ENCODE results near the gene TFF2.

Gene TFF2

DNA sequence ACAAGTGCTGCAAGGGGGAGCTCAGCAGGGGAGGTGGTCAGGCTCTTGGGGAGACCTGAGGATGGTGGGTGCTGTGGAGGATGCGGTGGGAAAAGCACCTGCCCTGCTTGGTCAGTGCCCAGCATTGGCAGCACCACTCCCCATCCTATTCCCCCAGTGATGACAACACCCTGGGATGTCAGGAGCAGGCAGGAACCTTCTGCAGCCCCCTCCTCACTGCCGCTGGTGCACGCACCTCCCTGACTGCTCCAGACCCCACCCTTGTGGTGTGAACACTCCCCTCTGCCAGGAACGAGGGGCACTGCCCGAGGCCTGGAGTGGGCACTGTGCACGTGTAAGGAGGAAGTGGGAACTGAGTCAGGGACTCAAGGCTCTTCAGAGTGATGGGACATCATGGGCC, 32.5 kb upstream of the TFF2 start:
- DNase-seq: no peak

GRCh38 chr21:42382915-42383314, 32.1 kb upstream of the TFF2 start:
- DNase-seq: no peak

- DNase-seq: peak; percentile 80
Observed at GRCh38 chr21:42381347-42381984, 30.7 kb upstream of the TFF2 start.

DNA sequence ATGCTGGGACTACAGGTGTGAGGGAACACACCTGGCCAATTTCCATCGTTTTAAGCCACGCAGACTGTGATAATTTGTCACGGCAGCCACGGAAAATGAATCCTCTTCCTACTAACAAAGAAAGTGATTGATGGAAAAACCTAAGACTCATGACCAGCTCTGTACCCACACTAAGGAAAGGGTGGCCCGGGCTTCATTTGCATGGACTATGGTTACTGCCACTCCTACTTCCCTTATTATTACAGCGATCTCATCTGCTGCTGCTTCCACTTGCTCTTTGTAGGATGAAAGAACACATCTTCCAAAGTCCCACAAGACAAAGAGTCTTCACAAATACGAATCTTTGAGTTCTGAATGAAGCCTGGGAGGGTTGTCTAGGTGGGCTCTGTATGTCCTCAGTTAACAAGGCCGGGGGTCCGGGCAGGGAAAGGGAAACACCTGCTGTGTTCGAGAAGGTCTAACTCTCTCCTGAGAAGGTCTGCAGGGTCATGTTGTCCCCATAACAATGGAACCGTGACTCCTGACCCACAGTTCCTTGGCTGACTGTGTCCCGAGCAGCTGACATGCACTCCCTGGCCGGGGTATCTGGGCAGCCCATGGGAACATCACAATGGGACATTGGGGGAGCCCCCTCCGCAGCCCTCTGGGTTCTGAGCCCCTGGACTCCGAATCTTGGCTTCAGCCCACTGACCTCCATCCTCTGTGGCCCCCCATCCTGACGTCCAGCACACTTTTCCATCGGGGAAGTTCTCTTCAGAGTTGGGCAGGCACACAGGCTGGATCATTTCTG, 28.8 kb upstream of the TFF2 start:
- DNase-seq: no peak

- DNase-seq: no peak
Observed at GRCh38 chr21:42378418-42378817, 27.6 kb upstream of the TFF2 start.

DNA sequence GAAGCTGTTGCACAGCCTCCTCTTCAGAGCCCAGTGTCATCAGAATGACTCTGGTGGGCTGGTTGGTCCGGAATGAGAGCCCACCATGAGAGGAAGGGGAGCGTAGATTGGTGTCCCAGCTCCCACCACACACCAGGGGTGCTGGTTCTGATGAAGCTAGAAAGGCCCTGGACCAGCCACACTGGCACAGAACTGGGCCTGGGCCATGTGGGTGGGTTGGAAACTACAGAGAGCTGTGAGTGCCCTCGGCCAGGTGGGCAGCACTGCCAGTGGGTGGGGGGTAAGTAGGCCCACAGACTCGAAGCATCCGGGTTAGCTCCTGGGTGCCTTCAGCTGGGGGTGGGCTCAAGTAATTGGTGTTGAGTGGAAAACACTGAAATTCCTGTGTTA, 27.2 kb upstream of the TFF2 start:
- DNase-seq: no peak

- DNase-seq: no peak
Observed at GRCh38 chr21:42377211-42377950, 26.6 kb upstream of the TFF2 start.

- DNase-seq: no peak
Observed at GRCh38 chr21:42376338-42376982, 25.7 kb upstream of the TFF2 start.

- no peak for DNase-seq
Observed at GRCh38 chr21:42375966-42376337, 25.2 kb upstream of the TFF2 start.

DNA sequence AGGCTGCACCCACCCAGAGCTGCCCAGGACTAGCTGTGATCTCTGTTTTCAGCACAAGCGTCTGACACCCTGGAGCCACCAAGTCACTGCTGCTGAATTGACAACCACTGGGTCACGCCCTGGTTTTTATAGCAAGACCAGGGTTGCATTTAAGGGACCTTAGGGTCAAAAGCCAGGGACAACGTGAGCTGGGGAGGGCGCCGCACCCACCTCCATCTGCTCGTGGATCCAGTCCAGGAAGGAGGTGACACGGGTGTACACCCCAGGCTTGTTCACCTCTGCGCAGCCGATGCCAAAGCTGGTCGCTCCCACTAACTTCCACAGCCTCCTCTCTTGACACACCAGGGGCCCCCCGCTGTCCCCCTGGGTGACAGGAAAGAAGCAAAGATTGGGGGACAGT, 24.7 kb upstream of the TFF2 start:
- DNase-seq: no peak

- DNase-seq: no peak
Observed at GRCh38 chr21:42374864-42375499, 24.2 kb upstream of the TFF2 start.

DNA sequence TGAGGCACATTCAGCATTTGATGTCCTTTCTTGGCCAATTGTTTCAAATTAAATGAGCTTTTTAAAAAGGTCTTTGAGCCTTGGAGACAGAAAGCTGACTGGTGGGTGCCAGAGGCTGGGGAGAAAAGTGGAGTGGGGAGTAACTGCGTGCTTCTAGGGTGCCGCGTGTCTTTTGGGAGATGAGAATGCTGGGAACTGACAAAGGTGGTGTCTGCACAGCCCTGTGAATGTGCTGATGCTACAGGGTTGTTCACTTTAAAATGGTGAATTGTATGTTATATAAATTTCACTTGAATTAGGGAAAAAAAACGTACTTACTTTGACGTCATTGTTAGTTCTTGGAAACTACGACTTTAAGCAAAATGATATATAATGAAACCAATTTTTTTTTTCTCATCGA, 23.7 kb upstream of the TFF2 start:
- no peak for DNase-seq

GRCh38 chr21:42373908-42374455, 23.2 kb upstream of the TFF2 start:
- no peak for DNase-seq

DNA sequence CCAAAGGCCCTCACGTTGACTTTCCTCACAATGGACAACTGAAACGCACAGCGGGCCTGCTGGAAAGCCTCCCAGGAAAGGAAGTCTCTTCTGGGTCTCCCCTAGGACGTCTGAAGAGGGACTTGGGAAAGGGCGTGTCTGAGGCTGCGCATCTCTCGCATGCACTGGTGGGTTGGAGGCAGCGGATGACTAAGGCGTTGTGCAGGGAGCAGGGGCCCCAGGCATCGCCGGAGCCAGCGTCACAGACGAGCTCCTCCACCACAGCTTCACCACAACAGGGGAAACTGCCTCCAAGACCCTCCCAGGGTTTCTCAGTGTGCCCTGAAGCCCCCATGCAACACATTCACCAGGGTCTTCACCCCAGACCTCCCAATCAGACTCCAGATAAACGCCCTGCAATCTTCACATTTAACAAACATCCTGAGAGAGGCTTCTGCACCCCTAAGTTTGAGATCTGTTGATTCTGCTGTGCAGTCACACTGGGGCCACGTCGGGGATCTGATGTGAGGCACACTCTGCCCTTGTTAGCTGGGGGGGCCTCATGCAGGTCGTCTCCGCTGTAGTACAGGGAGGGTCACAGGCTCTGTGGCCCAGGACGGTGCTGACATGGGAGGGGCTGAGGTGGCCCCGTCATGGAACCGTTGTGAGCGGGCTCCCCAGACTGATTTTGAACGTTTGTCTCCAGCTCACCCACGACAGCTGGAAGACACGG, 22.6 kb upstream of the TFF2 start:
- DNase-seq: no peak

- DNase-seq: no peak
Observed at GRCh38 chr21:42370894-42371654, 20.3 kb upstream of the TFF2 start.

- DNase-seq: no peak
Observed at GRCh38 chr21:42369821-42370220, 19.0 kb upstream of the TFF2 start.

DNA sequence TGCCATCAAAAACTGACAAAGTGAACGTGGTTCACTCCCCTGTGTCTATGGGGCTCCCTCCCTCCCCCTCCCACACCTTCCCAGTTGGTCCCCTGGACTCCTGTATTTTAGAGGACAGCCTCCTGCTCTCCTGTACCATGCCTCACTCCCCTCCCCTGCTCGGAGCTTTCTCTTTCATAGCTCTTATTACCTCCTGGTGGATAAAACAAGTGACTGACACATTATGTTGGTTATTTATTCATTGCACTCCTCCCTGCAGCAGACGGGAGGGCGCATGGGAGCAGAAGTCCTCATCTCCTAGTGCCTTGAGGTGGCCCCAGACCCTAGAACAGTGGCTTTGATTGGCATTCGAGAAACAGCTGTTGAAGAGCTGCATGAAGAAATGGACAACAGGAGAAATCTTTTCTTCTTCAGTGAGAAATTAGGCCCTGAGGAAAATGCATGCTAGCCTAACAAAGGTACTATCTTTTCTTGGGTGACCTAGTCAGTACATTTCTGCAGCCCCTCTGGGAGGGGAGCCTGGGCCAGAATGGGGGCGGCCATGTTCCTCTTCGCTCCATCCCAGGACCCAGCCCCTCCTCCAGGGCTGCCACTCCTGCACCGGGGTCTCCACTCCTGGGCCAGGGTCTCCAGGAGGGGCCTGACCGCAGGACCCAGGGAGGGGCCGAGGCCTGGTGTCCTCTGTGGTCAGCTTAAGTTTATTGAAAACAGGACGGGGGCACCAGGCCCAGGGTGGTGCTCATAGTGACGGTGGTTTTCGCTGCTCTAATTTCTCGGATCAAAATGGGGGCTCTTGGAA, 16.8 kb upstream of the TFF2 start:
- DNase-seq: no peak

DNA sequence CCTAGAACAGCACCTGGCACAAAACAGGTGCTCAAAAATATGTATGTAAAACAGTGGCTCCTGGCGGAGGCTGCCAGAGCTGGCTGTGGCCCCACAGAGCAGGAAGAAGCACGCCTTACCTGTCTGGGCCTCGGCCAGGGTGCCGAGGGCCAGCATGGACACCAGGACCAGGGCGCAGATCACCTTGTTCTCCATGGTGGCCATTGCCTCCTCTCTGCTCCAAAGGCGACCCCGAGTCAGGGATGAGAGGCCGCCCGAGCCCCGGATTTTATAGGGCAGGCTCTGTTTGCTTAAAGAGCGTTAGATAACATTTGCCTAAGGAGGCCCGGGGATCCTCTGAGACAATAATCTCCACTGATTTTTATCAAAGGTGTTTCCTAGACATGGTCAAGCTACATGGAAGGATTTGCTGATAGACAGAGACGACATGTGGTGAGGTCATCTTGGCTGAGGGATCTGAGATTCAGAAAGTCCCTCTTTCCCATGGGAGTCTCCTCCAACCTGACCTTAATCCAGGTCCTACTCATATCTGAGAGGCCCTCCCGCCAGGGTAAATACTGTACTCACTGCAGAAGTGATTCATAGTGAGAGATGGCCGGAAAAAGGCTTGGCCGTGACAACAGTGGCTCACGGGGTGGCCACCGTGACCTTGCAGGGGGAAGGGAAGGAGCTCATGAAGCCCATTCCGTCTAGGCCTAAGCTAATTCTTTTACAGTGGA, 15.7 kb upstream of the TFF2 start, which contains the start of gene TFF1:
Gene TFF1 (minus strand): TSS at position 244 of the 719 bp plus-strand sequence. CDS start 40 bp downstream, at position 204.
- no peak for DNase-seq

GRCh38 chr21:42365770-42366169, 15.0 kb upstream of the TFF2 start:
- DNase-seq: no peak

All from hematopoietic multipotent progenitor cell treated with erythropoietin and hydrocortisone succinate and interleukin-3 and kit ligand, for 6 days (in vitro differentiated cells).